OCI-LY7 (cell line): Measurements from ENCODE around the gene KLK7. TPM values are rescaled to one million over a fixed set of nuclear protein-coding genes. Genes with fewer than 3 reads are reported as not detected.

Experiments used
- BruUV-seq: library from RNA; stranded (reverse); fragments of 400-500 nt; replicated peaks from 2 replicates; lab custom pipeline; 2021; lab: Mats Ljungman, UMichigan
- CTCF ChIA-PET: fragments of 300-600 bp; sonication (Branson Sonifier 250); formaldehyde crosslinking; loops from one replicate; lab custom pipeline; 2022; ENCODE audit warnings: antibody characterized with exemption; ENCODE audit not compliant: unreplicated experiment; lab: Charles Lee
- POLR2A ChIA-PET: fragments of 300-600 bp; sonication (Branson Sonifier 250); formaldehyde crosslinking; loops from one replicate; lab custom pipeline; 2022; ENCODE audit warnings: antibody characterized with exemption; lab: Charles Lee
- DNase-seq: peaks from one replicate; pipeline ENCODE4 v3.0.0-alpha.2; 2015; ENCODE audit warnings: low spot score
- H2AFZ ChIP-seq: fragments of 200-600 bp; sonication (generic), shearing (Covaris generic); 2 replicates; pipeline ENCODE4 v1.6.1; 2014; ENCODE audit warnings: mild to moderate bottlenecking, antibody characterized with exemption, low read length, moderate library complexity
- H3K27ac ChIP-seq: fragments of 200-600 bp; sonication (generic); 2 replicates; pipeline ENCODE4 v1.5.1; 2014; ENCODE audit warnings: mixed run types, low read depth, mild to moderate bottlenecking, moderate library complexity, low read length, inconsistent platforms; ENCODE audit not compliant: poor library complexity, severe bottlenecking
- H3K36me3 ChIP-seq: fragments of 200-600 bp; sonication (generic); 2 replicates; pipeline ENCODE4 v1.6.1; 2014; ENCODE audit warnings: mild to moderate bottlenecking, antibody characterized with exemption, low read length, moderate library complexity, mixed read lengths; ENCODE audit not compliant: insufficient read depth
- H3K4me1 ChIP-seq: fragments of 200-600 bp; sonication (generic); 2 replicates; pipeline ENCODE4 v1.5.1; 2014; ENCODE audit warnings: mild to moderate bottlenecking, low read length; ENCODE audit not compliant: insufficient read depth, poor library complexity, severe bottlenecking
- H3K4me2 ChIP-seq: fragments of 200-600 bp; sonication (generic); 2 replicates; pipeline ENCODE4 v1.6.1; 2014; ENCODE audit warnings: mild to moderate bottlenecking, low read length
- H3K4me3 ChIP-seq: fragments of 200-600 bp; sonication (generic); 2 replicates; pipeline ENCODE4 v1.5.1; 2014; ENCODE audit warnings: mild to moderate bottlenecking, low read depth, low read length; ENCODE audit not compliant: poor library complexity, severe bottlenecking
- H3K79me2 ChIP-seq: fragments of 200-600 bp; sonication (generic); 2 replicates; pipeline ENCODE4 v1.6.1; 2016; ENCODE audit warnings: low read depth, mild to moderate bottlenecking, low read length, moderate library complexity, mixed read lengths; ENCODE audit not compliant: insufficient read depth
- H3K9me2 ChIP-seq: fragments of 200-600 bp; sonication (generic); 2 replicates; pipeline ENCODE4 v1.6.1; 2016; ENCODE audit warnings: mild to moderate bottlenecking, low read length, mixed read lengths; ENCODE audit not compliant: insufficient read depth
- H3K9me3 ChIP-seq: fragments of 200-600 bp; sonication (generic); 2 replicates; pipeline ENCODE4 v1.6.1; 2014; ENCODE audit warnings: mild to moderate bottlenecking, mixed run types, low read length, mixed read lengths
- H4K20me1 ChIP-seq: fragments of 200-600 bp; sonication (generic); 2 replicates; pipeline ENCODE4 v1.6.1; 2014; ENCODE audit warnings: mild to moderate bottlenecking, antibody characterized with exemption, low read length, moderate library complexity, mixed read lengths; ENCODE audit not compliant: insufficient read depth
- CTCF ChIP-seq: fragments of 200-600 bp; sonication (generic); conservative IDR thresholded peaks from 2 replicates; pipeline ENCODE4 v1.5.1; 2014; ENCODE audit warnings: mild to moderate bottlenecking, antibody characterized with exemption, low read length, moderate library complexity, mixed read lengths
- EZH2phosphoT487 ChIP-seq: fragments of 200-600 bp; sonication (generic); IDR thresholded peaks from 2 replicates; pipeline ENCODE4 v1.6.1; 2018; ENCODE audit warnings: low read depth, borderline replicate concordance, mild to moderate bottlenecking, mixed run types, antibody characterized with exemption, low read length, moderate library complexity, mixed read lengths
- intact Hi-C: fragments of 100-400 bp; cut with micrococcal nuclease; formaldehyde crosslinking; loops from one replicate; pipeline ENCODE4 v1.10.0; 2022; ENCODE audit not compliant: unreplicated experiment
- total RNA-seq, 2 experiments: library from RNA; depleted of rRNA in 1 of 2; stranded (reverse); fragments of >200 nt in 1 of 2; shearing (Covaris generic) in 1 of 2; gene quantifications; 2 replicates each; pipeline ENCODE4 v1.2.3, GENCODE V29; 2014 to 2022

The KLK7 gene
- total RNA-seq, 2 experiments from 2014 or later, result not detected

GRCh38 chr19:51027873-51028272 is 44.2 kb upstream of the KLK7 start:
- BruUV-seq, result no TSS peak
- POLR2A ChIA-PET, result interaction anchor here (0.6 kb wide), 1 partner anchor 196 kb away, joined by 3 read pairs; no protein-coding TSS in a partner anchor
- CTCF ChIA-PET, result no interaction called here

GRCh38 chr19:51027126-51027806 is 43.5 kb upstream of the KLK7 start:
- Histone ChIP-seq H3K4me2 (no peak overlapping the region), H3K36me3 (no peaks in the 10 kb centered on the region), H3K9me3 (no peaks in the 10 kb centered on the region), H4K20me1 (no peaks in the 10 kb centered on the region), H2AFZ (no peak overlapping the region), H3K9me2 (no peaks in the 10 kb centered on the region), H3K4me1 (no peaks in the 10 kb centered on the region), H3K79me2 (no peaks in the 10 kb centered on the region), H3K4me3 (no peak overlapping the region), H3K27ac (no peak overlapping the region)
- DNase-seq, result no peak
- TF ChIP-seq CTCF, result no peak
- no peak for TF ChIP-seq EZH2phosphoT487
- intact Hi-C loops, result no loop called here
- CTCF ChIA-PET, result no interaction called here
- POLR2A ChIA-PET, result no interaction called here
- BruUV-seq, result no TSS peak

More at GRCh38 chr19:51027873-51028272, 44.2 kb upstream of the KLK7 start:
- Histone ChIP-seq H3K4me2 (no peak overlapping the region), H3K9me2 (no peaks in the 10 kb centered on the region), H2AFZ (no peak overlapping the region), H3K9me3 (no peaks in the 10 kb centered on the region), H3K36me3 (no peaks in the 10 kb centered on the region), H3K4me3 (no peak overlapping the region), H3K4me1 (no peaks in the 10 kb centered on the region), H3K27ac (no peak overlapping the region), H3K79me2 (no peaks in the 10 kb centered on the region), H4K20me1 (no peaks in the 10 kb centered on the region)
- no peak for DNase-seq
- intact Hi-C loops, result no loop called here
- TF ChIP-seq CTCF, result no peak
- no peak for TF ChIP-seq EZH2phosphoT487

GRCh38 chr19:51026554-51026831 is 42.8 kb upstream of the KLK7 start, which contains the start of gene KLK11:
KLK11 (minus strand) TSS chr19:51026616; CDS start chr19:51025631, 985 bp downstream.
- TF ChIP-seq EZH2phosphoT487 (no peak), CTCF (no peak)
- CTCF ChIA-PET, result no interaction called here
- Histone ChIP-seq H3K4me2 (no peak within 1 kb of the TSS), H2AFZ (no peak within 1 kb of the TSS), H3K4me1 (no peaks in the 10 kb centered on the region), H3K4me3 (no peak within 1 kb of the TSS), H3K9me2 (no peaks in the 10 kb centered on the region), H3K79me2 (no peaks in the 10 kb centered on the region), H3K27ac (no peak within 1 kb of the TSS), H4K20me1 (no peaks in the 10 kb centered on the region), H3K9me3 (no peaks in the 10 kb centered on the region), H3K36me3 (no peaks in the 10 kb centered on the region)
- POLR2A ChIA-PET, result no interaction called here
- intact Hi-C loops, result no loop called here
- no peak for DNase-seq
- no TSS peak for BruUV-seq
